ENCODE results near the gene FHIT. TPM values are rescaled to one million over a fixed set of nuclear protein-coding genes. Genes with fewer than 3 reads are reported as not detected.

Gene FHIT
- total RNA-seq, 1 experiment from 2014 or later, result 3.6 TPM

DNA sequence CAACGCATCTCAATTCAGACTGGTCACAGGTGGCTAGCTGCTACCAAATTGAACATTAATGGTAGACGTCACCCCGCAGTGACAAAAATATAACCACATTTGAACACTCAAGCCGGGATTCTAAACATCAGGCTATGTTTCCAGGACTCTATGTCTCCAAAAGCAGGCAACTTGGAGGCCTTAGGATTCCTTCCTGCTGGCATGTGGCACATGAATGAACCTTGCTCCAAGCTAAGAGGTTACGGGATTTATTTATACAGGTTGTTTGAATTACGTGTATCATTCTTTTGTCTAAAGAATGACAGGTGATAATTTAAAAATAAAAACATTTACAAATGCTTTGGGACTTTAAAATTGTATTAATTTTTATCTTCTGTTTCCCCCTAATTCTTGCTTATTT, 1337.0 kb downstream of the FHIT start:
- Histone ChIP-seq H3K9ac (ENCODE audit: low read length) (no peak overlapping the region), H3K27me3 (ENCODE audit: low read length) (peaks cover 20% of the 10 kb centered on the region), H3F3A (ENCODE audit: low read length, unreplicated experiment) (no peaks in the 10 kb centered on the region), H3K79me2 (ENCODE audit: low read length) (no peaks in the 10 kb centered on the region), H3K9me2 (replicated peaks; ENCODE audit: low read length) (no peaks in the 10 kb centered on the region), H3K4me2 (ENCODE audit: low read length) (no peak overlapping the region), H2AFZ (ENCODE audit: low read length) (no peak overlapping the region), H3K9me3 (ENCODE audit: low read length) (no peaks in the 10 kb centered on the region), H3K36me3 (ENCODE audit: low read depth, low read length) (no peaks in the 10 kb centered on the region), H3K4me1 (ENCODE audit: insufficient read depth, low read length) (no peaks in the 10 kb centered on the region), H3K27ac (ENCODE audit: low read length) (no peak overlapping the region), H4K20me1 (ENCODE audit: low read length) (no peaks in the 10 kb centered on the region), H3K4me3 (ENCODE audit: low read length) (no peak overlapping the region)
- ChIA-PET CTCF (no interaction called here), POLR2A (ENCODE audit: unreplicated experiment) (no interaction called here)
- BruUV-seq (replicated peaks), result no TSS peak
- DNase-seq (no peak), ATAC-seq (no peak)
- TF ChIP-seq, protein P1, sequence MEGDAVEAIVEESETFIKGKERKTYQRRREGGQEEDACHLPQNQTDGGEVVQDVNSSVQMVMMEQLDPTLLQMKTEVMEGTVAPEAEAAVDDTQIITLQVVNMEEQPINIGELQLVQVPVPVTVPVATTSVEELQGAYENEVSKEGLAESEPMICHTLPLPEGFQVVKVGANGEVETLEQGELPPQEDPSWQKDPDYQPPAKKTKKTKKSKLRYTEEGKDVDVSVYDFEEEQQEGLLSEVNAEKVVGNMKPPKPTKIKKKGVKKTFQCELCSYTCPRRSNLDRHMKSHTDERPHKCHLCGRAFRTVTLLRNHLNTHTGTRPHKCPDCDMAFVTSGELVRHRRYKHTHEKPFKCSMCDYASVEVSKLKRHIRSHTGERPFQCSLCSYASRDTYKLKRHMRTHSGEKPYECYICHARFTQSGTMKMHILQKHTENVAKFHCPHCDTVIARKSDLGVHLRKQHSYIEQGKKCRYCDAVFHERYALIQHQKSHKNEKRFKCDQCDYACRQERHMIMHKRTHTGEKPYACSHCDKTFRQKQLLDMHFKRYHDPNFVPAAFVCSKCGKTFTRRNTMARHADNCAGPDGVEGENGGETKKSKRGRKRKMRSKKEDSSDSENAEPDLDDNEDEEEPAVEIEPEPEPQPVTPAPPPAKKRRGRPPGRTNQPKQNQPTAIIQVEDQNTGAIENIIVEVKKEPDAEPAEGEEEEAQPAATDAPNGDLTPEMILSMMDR (conservative IDR thresholded peaks at IDR 0.05; ENCODE audit: low read depth, low read length), result no peak
- TF ChIP-seq EZH2 (IDR thresholded peaks at IDR 0.05; ENCODE audit: low read length, unreplicated experiment), result no peak
- TF ChIP-seq EZH2phosphoT487 (IDR thresholded peaks at IDR 0.05; ENCODE audit: borderline replicate concordance, low read length), result no peak
- intact Hi-C loops (cut with micrococcal nuclease), result no loop called here

DNA sequence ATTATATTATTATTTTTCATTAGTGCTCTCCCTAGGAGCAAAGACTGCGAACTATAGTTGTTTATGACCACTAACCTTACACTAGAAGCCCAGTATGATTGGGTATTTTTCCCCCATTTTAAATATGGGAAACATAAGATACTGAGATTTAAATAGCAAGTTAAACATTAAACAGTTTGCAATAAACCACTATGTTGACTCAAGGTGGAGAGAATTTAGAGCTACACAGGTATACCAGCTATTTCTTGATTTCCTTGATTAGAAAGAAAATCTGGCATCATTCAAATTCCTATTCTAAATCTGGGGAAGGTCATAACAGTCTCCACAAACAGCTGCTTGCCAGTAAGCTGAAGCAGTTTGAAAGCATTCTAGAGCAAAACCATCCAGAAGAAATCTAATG, 1337.6 kb downstream of the FHIT start:
- BruUV-seq (replicated peaks), result no TSS peak
- CTCF ChIA-PET, result no interaction called here

DNA sequence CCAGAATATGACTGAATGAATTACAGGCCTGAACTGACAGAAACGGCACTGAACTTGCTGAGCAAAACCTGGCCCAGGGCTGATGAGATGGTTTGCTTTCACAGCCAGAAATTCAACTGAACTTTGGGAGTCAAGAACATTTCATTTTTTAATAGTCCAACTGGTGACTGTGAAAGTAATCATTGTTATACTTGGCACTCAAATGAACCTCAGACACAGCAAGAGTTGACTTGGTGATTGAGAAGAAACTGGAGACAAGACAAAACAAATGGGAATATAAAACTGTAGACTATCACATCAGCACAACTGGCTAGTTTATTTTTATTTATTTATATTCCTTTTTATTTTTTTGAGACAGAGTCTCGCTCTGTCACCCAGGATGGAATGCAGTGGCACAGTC, 1342.6 kb downstream of the FHIT start:
- H3K27ac ChIP-seq (ENCODE audit: low read length), result no peak overlapping the region
- intact Hi-C loops (cut with micrococcal nuclease), result no loop called here
- no peaks in the 10 kb centered on the region for H3K9me3 ChIP-seq (ENCODE audit: low read length)
- no peak for TF ChIP-seq EZH2 (IDR thresholded peaks at IDR 0.05; ENCODE audit: low read length, unreplicated experiment)
- TF ChIP-seq, protein P1 (conservative IDR thresholded peaks at IDR 0.05; ENCODE audit: low read depth, low read length), result no peak
- TF ChIP-seq EZH2phosphoT487 (IDR thresholded peaks at IDR 0.05; ENCODE audit: borderline replicate concordance, low read length), result no peak
- no peak overlapping the region for H3K9ac ChIP-seq (ENCODE audit: low read length)
- no peaks in the 10 kb centered on the region for H3K79me2 ChIP-seq (ENCODE audit: low read length)
- H3K27me3 ChIP-seq (ENCODE audit: low read length), result peaks cover 18% of the 10 kb centered on the region
- no peaks in the 10 kb centered on the region for H4K20me1 ChIP-seq (ENCODE audit: low read length)
- no peak overlapping the region for H3K4me3 ChIP-seq (ENCODE audit: low read length)
- CTCF ChIA-PET, result no interaction called here
- H3K4me2 ChIP-seq (ENCODE audit: low read length), result no peak overlapping the region
- H3K36me3 ChIP-seq (ENCODE audit: low read depth, low read length), result no peaks in the 10 kb centered on the region
- H2AFZ ChIP-seq (ENCODE audit: low read length), result no peak overlapping the region
- no peak for ATAC-seq
- no peaks in the 10 kb centered on the region for H3K4me1 ChIP-seq (ENCODE audit: insufficient read depth, low read length)
- no peaks in the 10 kb centered on the region for H3F3A ChIP-seq (ENCODE audit: low read length, unreplicated experiment)
- POLR2A ChIA-PET (ENCODE audit: unreplicated experiment), result no interaction called here
- no TSS peak for BruUV-seq (replicated peaks)
- DNase-seq, result no peak
- H3K9me2 ChIP-seq (replicated peaks; ENCODE audit: low read length), result no peaks in the 10 kb centered on the region

More for the DNA sequence above, 1337.6 kb downstream of the FHIT start:
- H3K27ac ChIP-seq (ENCODE audit: low read length), result no peak overlapping the region
- H3K4me3 ChIP-seq (ENCODE audit: low read length), result no peak overlapping the region
- POLR2A ChIA-PET (ENCODE audit: unreplicated experiment), result no interaction called here
- no peaks in the 10 kb centered on the region for H4K20me1 ChIP-seq (ENCODE audit: low read length)
- H3K27me3 ChIP-seq (ENCODE audit: low read length), result peaks cover 18% of the 10 kb centered on the region
- H3F3A ChIP-seq (ENCODE audit: low read length, unreplicated experiment), result no peaks in the 10 kb centered on the region
- DNase-seq (no peak), ATAC-seq (no peak)
- no peak overlapping the region for H2AFZ ChIP-seq (ENCODE audit: low read length)
- H3K9me2 ChIP-seq (replicated peaks; ENCODE audit: low read length), result no peaks in the 10 kb centered on the region
- intact Hi-C loops (cut with micrococcal nuclease), result no loop called here
- no peak overlapping the region for H3K4me2 ChIP-seq (ENCODE audit: low read length)
- H3K4me1 ChIP-seq (ENCODE audit: insufficient read depth, low read length), result no peaks in the 10 kb centered on the region
- TF ChIP-seq EZH2 (IDR thresholded peaks at IDR 0.05; ENCODE audit: low read length, unreplicated experiment) (no peak), EZH2phosphoT487 (IDR thresholded peaks at IDR 0.05; ENCODE audit: borderline replicate concordance, low read length) (no peak)
- TF ChIP-seq, protein P1 (conservative IDR thresholded peaks at IDR 0.05; ENCODE audit: low read depth, low read length), result no peak
- no peaks in the 10 kb centered on the region for H3K9me3 ChIP-seq (ENCODE audit: low read length)
- H3K9ac ChIP-seq (ENCODE audit: low read length), result no peak overlapping the region
- H3K36me3 ChIP-seq (ENCODE audit: low read depth, low read length), result no peaks in the 10 kb centered on the region
- H3K79me2 ChIP-seq (ENCODE audit: low read length), result no peaks in the 10 kb centered on the region

All from PC-3 (cell line).